Posterior cingulate gyrus (tissue), 11 donors: ENCODE results near the gene ENTPD1.
"Not testable (repeated sequence)": the region's sequence is repeated elsewhere in the genome, so short reads cannot be mapped to it uniquely, and the experiment has no call there.

ENCODE experiments used
- DNase-seq, 10 donors: peaks; one replicate each; pipeline versions ENCODE4 v3.0.0 to v3.0.0-alpha.2; 2020 to 2021; ENCODE audit warnings: mixed read lengths in 3 of 10
- intact Hi-C: fragments of 100-400 bp; cut with DNase I; formaldehyde crosslinking; loops from one replicate; pipeline ENCODE4 v1.15.1; 2023

Gene ENTPD1

GRCh38 chr10:95756041-95756761, at the start of gene ENTPD1:
TSS of gene ENTPD1 (plus strand) at chr10:95756163. CDS start at chr10:95756240, 77 bp downstream.
- intact Hi-C loops, result no loop called here
- peak in 1 of 10 donors; percentile 3 for DNase-seq

GRCh38 chr10:95706573-95706972, 49.4 kb upstream of the ENTPD1 start:
- intact Hi-C loops, result no loop called here
- peak in 1 of 10 donors; percentile 61 for DNase-seq

- DNase-seq, result peak in 1 of 10 donors; percentile 64
- intact Hi-C loops, result no loop called here
Measured at GRCh38 chr10:95706990-95707389, 49.0 kb upstream of the ENTPD1 start.

- intact Hi-C loops, result no loop called here
- no peak for DNase-seq
Measured at GRCh38 chr10:95711492-95711891, 44.5 kb upstream of the ENTPD1 start.

DNA sequence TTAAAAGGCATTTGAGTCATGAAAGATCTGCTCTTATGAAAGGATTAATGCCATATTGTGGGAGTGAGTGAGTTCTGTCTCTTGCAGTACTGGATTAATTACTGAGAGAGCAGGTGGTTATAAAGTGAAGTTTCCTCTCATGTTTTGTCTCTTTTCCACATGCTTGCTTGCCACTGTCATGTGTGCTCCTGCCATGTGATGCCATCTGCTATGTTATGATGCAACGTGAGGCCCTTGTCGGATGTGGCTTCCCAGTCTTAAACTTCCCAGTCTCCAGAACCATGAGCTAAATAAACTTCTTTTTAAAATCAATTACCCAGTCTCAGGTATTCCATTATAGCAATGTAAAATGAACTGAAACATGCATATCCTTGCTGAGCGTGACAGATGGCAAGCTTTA, 39.5 kb upstream of the ENTPD1 start:
- intact Hi-C loops, result no loop called here
- DNase-seq, result no peak

GRCh38 chr10:95716866-95717265, 39.1 kb upstream of the ENTPD1 start:
- intact Hi-C loops, result no loop called here
- DNase-seq, result no peak

DNA sequence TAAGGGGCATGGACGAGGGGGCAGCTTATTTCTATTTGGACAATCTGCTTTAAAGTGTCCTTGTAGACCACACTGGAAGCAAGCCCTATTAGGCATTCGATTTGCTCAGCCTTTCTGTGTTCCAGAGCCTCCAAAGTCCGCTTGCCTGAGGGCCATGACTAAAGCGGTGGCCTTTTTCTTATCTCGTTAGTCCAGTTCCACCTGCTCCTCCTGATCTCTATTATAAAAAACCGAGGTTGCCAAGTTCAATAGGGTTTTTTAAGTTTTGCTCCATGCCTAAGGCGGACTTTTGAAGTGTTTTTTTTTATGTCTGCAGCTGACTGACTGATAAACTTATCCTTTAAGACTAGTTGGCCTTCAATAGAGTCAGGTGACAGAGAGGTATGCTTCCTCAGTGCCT, 35.2 kb upstream of the ENTPD1 start:
- DNase-seq, intact Hi-C loops: not testable (repeated sequence)

DNA sequence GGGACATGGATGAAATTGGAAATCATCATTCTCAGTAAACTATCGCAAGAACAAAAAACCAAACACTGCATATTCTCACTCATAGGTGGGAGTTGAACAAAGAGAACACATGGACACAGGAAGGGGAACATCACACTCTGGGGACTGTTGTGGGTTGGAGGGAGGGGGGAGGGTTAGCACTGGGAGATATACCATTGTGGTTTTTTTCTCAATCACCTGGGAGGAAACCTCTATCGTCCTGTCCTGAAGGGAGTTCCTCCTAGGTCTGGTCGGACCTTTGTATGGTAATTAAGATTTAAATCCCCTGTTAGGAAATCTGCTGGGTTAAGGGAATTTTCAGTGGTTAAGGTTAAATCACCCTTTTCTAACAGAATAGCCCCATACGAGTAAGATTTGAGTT, 33.5 kb upstream of the ENTPD1 start:
- DNase-seq, intact Hi-C loops: not testable (repeated sequence)

- DNase-seq, result no peak
- intact Hi-C loops, result no loop called here
Measured at GRCh38 chr10:95728526-95728925, 27.4 kb upstream of the ENTPD1 start.

DNA sequence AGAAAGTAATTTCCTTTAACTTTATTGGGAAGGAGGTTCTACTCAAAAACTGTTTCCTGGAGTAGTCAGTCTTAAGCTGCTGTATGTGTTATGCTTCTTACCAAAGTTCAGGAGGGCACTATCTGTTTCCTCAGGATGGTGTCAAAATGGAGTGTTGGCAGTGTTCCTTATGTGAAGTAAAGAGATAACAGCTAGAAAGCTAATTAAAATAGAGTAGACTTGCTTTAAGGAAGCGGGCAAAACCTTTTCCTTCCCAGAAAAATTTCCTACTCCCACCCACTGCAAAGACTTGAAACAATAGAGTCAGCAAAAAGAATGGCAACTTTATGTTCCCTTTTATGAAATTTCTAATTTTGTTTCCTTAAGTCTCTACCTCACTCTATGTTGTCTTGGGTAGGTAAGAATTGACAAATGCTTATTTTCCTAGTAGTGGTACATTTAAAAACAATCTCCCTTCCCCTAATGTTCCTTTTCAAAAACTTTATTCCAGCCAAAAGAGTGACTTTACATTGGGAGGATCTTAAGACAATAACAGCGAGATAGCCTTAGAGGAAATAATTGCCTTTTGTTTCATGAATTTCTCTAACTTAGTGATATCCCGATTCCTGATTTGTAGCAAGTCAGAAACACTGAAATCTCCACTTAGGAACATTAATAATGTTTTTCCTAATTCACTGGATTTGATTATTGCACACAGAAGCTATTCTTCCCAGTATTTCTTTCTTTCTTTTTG, 26.5 kb upstream of the ENTPD1 start:
- intact Hi-C loops, result no loop called here
- DNase-seq, result no peak

DNA sequence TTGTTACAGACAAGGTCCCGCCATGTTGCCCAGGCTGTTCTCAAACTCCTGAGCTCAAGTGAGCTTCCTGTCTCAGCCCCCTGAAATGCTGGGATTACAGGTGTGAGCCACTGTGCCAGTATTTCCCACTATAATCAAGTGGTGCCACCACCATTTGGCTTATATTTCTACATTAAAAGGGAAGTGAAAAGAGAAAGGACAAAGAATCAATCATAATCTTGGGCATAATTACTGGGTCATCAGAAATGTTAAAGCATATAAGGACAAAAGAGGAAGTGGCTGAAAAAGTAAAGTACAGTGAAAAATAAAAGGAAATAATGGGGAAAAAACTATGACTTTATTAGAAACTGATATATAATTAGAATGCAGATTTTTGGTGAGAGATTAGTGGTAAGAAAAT, 25.7 kb upstream of the ENTPD1 start:
- intact Hi-C loops, result no loop called here

GRCh38 chr10:95732907-95733306, 23.1 kb upstream of the ENTPD1 start:
- DNase-seq, intact Hi-C loops: not testable (repeated sequence)

More for the DNA sequence above, 25.7 kb upstream of the ENTPD1 start:
- no peak for DNase-seq

GRCh38 chr10:95739056-95739455, 16.9 kb upstream of the ENTPD1 start:
- intact Hi-C loops, result no loop called here

DNA sequence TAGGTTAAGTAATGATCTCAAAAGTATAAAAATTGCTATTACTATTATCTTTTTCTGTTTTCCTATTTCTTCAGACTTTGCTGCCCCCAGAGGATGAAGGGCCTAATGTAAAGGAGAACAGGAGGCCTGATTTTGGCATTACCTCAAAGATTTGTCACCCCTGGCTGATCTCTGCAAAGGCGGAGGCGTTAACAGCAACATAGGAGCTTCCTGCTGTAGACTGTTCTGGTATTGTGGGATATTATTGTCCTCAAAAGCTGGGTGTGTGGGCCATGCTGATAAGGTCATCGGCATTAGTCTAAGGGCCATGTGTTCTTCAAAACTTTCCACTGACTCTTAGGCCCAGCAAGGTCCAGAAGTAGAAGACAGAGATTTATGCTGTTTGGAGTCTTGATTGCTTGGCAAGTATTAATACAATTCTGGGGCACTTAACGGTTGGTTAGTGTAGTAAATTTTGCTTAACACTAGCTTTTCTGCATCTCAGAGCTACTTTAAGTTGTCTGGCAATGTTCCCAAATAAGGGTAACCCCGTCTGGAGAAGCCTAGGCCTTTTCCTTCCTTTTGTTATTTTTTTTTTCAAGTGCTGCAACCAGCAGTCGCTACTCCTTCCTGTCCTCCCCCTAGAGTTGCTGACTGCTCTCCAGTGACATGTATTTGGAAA, 14.0 kb upstream of the ENTPD1 start:
- intact Hi-C loops, result no loop called here
- DNase-seq, result no peak

More at GRCh38 chr10:95739056-95739455, 16.9 kb upstream of the ENTPD1 start:
- no peak for DNase-seq

GRCh38 chr10:95742485-95742884, 13.5 kb upstream of the ENTPD1 start:
- intact Hi-C loops, result no loop called here
- no peak for DNase-seq

- no peak for DNase-seq
- intact Hi-C loops, result no loop called here
Measured at GRCh38 chr10:95742962-95743535, 12.9 kb upstream of the ENTPD1 start.

- intact Hi-C loops, result no loop called here
- DNase-seq, result no peak
Measured at GRCh38 chr10:95745501-95745900, 10.5 kb upstream of the ENTPD1 start.

GRCh38 chr10:95748349-95748748, 7.6 kb upstream of the ENTPD1 start:
- DNase-seq, result no peak
- intact Hi-C loops, result no loop called here

DNA sequence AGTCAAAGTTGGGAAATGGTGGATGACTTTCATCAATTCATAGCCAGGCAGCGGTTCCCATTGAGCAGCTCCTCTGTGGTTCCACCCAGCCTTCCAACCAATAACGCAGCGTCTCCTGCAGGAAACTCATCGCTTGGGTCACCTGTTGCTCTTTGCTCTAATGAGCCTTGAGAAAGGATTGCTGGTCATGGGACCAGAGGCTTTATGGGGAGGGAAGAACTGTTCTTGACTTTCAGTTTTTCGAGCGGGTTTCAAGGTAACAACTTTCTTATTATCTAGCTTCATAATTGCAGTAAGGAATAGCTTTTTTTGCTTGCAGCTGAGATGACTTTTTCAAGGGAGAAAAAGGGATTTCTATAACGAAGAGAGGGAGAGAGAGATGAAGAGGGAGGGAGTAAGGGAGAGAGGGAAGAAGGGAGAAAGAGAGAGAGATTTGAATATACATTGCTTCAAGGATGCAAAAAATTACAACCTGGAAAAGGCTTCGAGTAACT, 405 bp upstream of the ENTPD1 start:
- intact Hi-C loops, result no loop called here

GRCh38 chr10:95756809-95757684, 1.1 kb downstream of the ENTPD1 start:
- intact Hi-C loops, result no loop called here
- DNase-seq, result peak in 3 of 10 donors; percentile 7 to 32 (median 14)

More for the DNA sequence above, 405 bp upstream of the ENTPD1 start:
- DNase-seq, result peak in 4 of 10 donors; percentile 5 to 79 (median 17)
